Umbilical cord (tissue), 2 donors: ENCODE results near the gene MAPK10. TPM values are rescaled to one million over a fixed set of nuclear protein-coding genes. Genes with fewer than 3 reads are reported as not detected.
A peak's percentile ranks its signal among the peaks of the same experiment; 100 is the strongest.
"Not testable (repeated sequence)": the region's sequence is repeated elsewhere in the genome, so short reads cannot be mapped to it uniquely, and the experiment has no call there.

ENCODE experiments used
- DNase-seq: peaks from one replicate; pipeline ENCODE4 v3.0.0-alpha.2; 2015; ENCODE audit warnings: low spot score
- total RNA-seq: library from RNA; depleted of rRNA; stranded (reverse); fragments of >200 nt; gene quantifications from one replicate; pipeline ENCODE4 v1.2.3, GENCODE V29; 2014; ENCODE audit warnings: low replicate concordance; ENCODE audit not compliant: insufficient read depth

MAPK10 gene
- total RNA-seq, 1 donor from 2014 or later = 135 TPM

DNA sequence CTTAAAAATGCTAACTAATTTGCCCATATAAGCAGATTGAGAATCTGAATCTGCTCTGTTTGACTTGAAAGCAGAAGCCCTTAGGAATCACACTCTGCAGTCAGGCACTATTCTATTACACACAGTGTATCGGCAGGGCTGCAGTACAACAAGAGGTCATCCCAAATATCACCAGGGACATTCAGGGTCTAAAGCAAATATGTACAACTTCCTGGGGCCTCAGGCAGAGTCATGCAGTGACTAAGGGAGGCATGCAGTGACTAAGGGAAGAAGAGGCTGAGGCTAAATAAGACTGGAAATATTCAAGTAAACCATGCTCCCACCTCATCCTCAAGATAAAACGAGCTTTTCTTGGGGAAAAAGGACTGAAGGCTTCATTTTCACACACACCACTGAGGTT is 20.9 kb downstream of the MAPK10 start:
- no peak for DNase-seq

DNA sequence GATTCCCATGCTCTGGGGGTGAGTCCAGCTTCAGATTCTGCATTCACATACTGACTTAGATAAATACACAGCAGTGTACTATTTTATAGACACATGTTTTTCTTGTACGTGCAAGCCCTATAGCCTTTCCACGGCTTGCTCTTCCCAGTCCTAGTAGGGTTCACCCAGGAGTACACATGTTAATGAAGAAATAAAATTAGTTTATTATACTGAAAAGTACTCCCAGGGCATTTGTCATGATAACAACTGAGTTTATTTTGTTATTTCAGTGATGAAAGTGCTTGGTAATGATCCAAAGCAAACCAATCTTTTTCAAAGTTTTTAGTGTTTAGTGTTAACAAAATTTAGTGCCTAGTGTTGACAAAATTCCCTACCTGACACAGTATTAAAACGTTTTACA is 21.3 kb downstream of the MAPK10 start:
- DNase-seq = no peak

DNA sequence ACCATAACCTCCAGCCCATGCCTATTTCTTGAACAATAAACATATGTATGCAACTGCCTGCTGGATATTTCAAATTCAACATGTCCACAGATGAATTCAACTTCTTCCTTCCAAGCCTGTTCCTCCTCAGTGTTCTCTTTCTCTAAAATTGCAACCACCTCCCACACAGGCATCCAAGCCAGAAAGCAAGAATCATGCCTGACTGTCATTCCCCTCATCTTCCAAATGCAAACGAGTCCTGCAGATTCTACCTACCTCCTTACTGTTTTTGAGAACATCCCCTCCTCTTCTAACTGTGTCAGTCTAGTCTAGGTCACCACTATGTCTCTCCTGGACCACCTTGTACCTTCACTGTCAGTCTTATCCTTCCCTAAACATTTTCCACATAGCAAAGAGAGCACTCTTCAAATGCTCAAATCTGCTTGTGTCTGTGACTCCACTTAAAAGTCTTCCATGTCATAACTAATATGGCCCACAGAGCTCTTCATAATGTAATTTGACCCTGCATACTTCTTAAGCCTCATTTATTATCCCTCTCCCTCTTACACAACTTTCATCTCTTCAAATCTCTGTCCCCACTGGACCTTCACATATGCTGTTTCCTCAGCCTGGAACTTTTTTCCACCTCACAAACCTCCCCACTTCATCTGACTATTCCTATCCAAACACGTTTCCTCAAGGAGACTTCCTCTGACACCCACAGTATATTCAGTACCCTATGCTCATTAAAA is 25.7 kb downstream of the MAPK10 start:
- DNase-seq = no peak

DNA sequence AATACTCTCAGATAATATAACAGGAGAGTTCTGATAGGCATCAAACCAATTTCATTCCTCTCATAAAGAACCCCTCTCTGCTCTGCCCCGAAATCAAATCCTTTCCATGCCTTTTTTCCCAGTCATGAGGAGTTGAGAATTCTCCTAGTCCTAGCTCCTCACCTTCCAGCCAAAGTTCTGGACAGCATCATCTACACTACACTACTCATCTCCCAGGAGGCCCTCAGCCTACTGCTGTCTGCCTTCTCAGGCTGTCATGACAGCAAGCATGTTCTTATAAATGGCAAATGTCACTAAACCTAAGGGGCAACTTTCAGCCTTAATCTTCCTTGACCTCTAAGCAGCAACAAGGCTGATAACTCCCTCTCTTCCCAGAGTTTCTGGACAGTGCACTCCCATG is 26.6 kb downstream of the MAPK10 start:
- DNase-seq = no peak

DNA sequence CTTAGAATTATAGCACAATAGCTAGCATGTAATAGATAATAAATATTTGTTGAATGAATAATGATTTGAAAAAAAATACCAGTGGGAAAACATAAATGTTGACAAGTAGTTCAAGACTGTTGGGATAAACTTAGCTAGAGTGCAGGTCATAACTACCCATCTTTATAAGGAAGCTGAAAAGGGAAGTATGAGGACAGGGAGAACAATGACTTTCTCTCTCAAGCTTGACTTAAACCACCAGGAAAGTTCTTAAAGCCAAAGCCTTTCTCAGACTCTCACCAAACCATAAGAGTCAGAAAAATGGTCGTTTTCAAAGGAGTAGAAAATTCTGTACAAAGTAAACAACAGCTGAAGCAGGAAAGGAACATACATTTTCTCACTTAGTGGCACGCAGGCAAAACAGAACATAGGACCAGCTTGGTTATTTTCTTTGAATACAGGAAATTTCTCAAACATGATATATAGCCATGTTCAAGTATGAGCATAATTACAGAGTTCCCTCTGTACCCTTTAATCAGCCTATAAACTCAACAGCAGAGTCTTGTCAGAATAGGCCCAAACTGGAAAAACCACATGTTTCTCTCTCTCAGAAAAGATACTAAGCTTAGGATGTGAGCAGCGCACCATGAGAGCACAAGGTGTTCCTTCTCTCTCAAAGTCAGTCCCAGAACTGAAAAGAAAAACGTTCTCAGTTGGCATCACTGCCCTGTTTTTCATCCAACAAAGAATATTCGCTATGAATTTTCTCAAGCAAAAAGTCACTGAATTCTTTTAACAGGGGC is 28.7 kb downstream of the MAPK10 start:
- peak; percentile 83 for DNase-seq

DNA sequence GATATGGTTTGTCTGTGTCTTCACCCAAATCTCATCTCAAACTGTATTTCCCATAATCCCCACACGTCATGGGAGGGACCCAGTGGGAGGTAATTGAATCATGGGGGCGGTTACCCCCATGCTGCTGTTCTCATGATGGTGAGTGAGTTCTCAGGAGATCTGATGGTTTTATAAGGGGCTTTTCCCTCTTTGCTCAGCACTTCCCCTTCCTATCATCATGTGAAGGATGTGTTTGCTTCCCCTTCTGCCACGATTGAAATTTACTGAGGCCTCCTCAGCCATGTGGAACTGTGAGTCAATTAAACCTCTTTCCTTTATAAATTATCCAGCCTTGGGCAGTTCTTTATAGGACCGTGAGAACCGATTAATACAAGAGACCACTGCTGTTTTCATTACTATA is 29.4 kb downstream of the MAPK10 start:
- DNase-seq = not testable (repeated sequence)

DNA sequence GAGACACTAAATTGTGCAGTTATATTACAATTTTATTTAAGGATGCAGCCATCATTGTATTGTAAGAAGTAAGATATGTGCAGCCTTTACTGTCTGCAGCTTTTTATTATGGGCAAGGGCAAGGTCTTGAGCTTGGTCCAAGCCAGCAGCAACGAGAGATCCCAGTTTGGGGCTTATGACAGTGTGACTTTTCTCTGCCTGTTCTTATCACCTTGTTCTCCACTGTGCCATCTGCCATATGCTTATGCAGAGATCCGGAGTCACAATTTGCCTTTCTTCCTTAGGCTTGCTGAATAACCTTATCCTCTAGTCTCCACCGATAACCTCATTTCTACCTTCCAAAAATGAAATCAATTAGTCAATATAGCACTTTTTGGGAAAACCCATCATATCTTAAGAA is 30.4 kb downstream of the MAPK10 start:
- no peak for DNase-seq

DNA sequence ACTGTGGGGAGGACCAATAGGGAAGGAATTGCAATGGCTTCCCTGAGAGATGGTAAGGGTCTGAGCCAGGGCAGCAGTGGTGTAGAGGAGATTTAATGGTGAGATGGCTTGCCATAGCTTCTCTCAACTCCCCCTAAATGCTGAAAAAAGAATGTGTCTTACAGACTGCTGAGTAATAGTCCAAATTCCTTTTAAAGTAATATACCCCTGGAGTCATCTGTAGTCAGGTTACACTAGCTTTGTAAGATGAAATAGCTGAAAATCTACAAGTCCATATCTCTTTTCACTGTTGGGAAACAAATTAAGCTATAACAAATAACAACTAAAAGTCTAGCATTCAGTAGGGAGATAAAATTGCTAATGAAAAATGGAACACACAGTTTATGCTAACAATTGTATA is 33.5 kb downstream of the MAPK10 start:
- DNase-seq = no peak

DNA sequence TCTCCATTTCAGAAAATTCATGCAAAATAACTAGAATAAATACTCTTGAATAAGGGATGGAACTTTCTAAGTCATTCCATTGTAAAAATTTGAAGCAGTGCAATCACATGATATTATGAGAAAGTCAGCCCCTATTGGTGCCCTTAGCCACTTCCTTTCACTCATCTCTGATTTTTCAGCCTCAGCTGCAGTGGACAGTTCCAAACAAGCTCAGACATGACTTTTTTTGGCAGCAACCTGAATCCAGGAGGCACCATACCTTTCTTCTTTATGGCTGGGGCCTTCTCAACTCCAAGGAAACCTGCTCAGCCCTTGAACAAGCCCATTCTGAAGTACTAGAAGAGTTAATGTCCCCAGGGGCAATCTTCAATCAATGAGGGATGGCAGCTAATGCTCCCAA is 40.5 kb downstream of the MAPK10 start:
- DNase-seq = no peak

DNA sequence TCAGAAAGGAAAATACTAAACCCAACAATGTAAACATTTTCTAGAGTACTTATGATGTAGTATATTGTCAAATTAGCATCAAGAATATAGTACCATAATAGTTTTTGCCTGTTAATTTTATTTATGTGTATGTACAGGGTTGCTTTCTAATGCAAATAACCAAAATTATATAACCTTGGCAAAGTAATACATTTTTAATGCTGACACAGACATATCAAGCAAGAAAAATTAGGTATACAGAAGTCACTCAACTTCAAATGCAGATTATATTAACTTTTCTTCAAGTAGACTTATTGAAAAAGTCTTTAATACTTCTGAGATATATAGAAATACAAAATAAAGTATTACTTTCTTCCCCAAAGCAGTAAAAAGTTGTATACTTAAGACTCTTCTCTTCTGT is 44.3 kb downstream of the MAPK10 start:
- DNase-seq = no peak

DNA sequence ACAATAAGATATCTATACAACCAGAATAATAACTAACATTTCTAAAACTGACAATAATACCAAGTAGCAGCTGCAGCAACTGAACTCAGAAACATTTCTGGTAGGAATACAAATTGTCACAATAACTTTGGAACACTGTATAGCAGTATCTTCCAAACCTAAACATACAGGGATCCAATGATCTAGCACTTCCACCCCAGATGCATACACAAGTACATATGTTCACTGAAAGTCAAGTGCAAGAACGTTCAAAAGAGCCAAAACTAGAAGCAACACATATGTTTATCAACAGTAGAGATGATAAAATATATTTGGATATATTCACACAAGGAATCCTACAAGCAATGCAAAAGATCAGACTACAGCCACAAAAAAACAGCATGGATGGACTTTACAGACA is 46.2 kb downstream of the MAPK10 start:
- no peak for DNase-seq

DNA sequence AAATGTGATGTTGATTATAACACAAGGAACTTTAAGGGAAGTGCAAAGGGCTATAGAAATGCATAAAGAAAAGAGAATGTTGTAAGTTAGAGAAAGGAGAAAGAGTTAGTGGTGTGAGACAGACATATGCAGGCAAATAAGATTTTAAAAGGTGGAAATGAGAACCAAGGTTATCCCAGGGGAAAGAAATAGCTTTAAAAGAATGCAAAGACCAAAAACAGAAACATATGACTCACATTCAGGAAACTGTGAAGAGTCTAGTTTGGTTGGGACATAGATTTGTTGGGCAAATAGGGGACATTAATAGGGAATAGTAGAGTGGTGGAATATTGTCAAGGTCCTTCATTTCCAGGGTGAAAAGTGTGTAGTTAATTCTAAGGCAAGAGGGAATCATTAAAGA is 52.4 kb downstream of the MAPK10 start:
- DNase-seq = no peak

DNA sequence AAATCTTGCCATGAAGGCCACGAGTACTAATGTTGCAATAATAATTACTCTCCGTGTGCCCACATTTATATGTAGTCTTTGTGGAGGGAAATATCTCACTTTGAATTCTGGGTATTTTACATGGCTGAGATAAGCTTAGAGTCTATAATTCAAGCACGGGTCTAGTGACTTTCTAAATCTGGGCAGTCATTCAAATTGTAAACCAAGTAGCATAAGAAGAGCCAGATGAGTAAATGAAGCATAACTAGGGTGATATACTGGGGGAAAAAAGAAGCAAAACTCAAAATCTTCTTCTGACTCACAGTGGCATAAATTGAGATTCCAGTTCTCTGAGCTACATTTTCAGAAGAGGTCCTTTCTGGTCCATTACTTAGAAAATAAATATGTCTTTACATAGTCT is 53.0 kb downstream of the MAPK10 start:
- DNase-seq = peak; percentile 20

DNA sequence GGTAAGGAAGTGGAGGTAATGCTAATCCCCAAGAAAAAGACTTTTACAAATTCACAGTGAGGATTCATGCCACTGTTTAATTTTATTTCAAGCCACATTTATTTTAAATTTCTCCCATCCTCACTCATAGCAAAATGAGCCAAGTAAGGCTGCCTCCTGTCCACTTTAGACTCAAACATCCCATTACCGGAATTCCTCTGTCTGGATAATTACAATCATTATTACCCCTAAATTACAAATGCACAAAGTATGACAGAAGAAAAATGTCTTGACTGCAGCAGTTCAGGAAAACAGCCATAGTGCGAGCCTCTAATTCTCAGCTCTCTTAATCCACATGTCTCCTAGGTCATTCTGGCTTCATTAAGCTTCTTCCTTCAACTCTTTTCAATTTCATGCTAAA is 57.0 kb downstream of the MAPK10 start:
- DNase-seq = no peak

DNA sequence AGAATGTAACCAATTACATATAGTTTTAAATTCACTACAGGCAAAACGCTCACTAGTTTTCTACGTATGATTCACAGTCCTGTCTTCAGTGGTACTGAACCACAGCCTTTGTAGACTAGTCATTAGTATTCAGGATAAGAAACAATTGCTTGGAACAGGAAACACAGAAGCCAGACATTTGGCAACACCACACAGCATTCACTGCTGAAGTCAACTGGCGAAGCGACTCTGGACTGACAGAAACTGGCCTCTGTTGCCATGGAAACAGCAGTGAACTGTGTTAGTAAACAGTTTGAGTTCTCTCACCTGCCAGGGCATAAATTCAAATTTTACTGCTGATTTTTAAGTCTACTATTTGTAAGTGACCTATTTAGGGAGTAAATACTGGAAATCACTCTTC is 57.6 kb downstream of the MAPK10 start:
- DNase-seq = peak; percentile 38

DNA sequence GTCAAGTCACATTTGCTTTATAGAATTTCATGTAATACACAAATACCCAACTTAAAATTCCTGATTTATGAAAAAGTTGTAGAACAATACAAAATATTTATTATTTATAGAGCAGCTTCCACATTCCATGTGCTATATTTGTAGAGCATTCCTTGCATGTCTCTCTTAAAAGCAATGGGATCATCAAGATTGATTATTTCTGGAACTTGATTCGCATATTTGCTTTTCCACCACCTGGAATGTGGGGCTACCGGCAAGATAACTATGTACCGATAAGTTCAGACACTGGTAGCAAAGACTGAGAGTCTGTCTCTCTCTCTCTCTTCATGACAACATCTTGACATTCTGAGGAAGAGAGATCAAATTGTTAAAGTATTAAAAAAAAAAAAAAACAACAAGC is 59.3 kb downstream of the MAPK10 start:
- peak; percentile 31 for DNase-seq

DNA sequence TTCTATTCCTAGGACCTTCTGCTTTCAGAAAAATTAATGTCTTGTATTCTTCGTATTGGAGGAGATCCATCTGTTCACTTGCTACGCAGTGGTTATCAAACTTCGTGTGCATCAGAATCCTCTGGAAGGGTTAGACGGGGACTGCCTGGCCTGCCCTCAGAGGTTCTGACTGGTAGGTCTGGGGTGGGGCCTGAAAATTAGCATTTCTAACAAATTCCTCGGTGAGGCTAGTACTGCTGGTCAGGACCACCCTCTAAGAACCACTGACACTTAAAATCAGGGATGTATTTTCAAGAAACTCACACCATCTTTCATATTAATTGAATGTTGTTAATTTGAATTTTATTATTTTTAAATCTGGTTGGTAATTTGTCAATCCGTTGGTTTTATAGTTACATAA is 63.0 kb downstream of the MAPK10 start:
- no peak for DNase-seq

DNA sequence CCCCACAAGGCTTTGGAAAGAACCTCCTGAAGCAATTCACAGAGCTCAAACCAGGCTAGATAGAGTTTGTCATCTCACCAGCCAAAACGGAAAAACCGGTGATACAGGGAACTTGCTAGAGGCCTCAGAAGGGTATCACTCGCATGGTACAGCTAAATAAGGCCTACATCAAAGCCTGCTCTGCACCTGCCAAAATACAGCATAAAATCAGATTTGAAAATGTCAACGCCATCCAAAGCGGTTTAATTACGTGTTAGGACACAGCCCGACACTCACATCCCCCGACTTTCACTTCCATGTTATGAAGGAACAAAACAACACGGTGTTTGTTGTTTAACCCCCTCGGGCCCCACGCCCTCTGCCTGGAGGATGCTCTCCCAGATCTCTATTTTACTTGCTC is 65.0 kb downstream of the MAPK10 start:
- DNase-seq = peak; percentile 20

DNA sequence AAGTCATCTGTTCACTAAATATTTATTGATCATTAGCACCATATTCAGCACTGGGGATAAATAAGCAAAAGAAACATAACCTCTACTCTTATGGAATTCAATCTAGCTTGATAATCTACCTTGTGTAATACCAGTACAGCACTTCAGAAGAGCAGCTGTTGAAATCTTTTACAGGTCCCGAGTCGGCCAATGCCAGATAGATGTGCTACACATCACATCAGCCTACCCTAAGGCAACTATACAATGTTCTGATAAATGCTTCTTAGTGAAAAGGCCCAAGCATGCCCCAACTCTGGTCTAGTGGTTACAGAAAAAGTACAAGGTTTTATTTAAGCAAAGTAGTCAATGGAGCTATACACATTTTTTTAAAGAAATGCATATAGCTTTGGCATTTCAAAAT is 68.7 kb downstream of the MAPK10 start:
- no peak for DNase-seq

DNA sequence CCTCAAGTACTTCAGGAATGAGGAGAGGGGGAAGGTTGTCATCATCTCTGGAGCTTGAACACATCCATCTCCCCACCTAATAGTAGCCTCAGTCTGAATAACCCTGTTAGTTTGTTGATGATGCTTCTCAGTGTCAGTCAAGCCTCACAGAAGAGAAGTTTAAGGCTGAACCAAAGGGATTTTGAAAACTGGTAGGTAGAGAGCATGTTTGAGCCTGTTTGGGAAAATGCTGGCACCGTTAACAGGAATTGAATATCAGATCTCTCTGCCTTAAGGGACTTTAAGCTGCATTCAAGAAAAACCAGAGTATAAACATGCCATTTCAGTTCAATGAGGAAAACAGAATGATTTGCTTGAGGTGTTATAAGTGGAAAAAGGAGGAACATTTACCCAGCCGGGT is 73.1 kb downstream of the MAPK10 start:
- peak; percentile 60 for DNase-seq

DNA sequence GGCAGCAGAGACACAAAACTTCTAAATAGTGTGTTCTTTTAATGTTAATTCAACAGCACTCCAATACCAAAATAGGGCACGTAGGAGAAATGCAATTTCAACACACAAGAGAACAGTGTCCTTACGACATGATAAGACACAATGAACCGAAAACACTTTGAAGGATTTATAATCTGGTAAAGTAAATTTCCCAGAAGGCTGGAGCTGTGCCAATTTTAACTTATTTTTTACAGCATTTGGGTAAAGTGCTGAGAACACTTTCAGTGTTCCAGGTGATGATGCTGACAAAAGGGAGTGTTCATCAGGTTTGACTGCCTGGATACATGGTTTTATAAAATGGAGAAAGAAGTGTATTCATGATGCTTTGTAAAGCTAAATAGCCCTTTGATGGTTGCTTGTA is 76.5 kb downstream of the MAPK10 start:
- peak; percentile 71 for DNase-seq

DNA sequence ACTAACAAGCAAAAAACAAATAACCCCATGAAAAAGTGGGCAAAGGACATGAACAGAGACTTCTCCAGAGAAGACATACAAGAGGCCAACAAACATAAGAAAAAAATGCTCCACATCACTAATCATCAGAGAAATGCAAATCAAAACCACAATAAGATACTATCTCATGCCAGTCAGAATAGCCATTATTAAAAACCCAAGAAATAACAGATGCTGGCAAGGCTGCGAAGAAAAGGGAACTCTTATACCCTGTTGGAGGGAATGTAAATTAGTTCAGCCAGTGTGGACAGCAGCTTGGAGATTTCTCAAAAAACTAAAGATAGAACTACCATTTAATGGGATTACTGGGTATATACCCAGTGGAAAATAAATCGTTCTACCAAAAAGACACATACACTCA is 79.6 kb downstream of the MAPK10 start:
- no peak for DNase-seq

DNA sequence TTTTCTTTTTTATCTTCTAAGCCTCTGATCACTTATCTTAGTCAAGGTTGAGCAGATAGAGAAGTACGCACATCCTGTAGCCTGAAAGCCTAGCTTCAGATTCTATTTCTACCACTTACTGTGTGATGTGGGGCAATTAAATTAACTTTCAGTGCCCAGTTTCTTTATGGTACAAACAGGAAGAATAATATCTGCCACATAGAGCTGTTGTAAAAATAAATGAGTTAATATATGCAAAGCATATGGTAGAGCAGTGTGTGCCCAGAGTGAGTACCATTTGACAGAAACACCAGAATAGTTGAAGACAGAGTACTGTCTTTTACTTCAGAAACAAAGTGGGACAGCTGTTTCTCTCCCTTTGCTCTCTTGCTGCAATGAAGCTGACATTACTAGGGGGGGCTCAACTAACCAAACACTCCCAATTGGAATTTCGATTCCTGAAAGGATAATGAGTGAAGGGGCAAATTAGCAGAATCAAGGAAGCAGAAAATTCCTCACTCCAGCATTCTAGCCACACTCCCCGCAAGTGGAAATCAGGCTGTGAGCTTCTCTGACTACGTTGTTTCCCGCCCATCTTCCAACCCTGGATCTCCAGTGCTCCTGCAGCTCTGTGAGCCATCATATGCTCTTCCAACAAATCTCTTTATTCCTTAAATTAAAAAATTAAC is 80.4 kb downstream of the MAPK10 start:
- no peak for DNase-seq
